Measurements from ENCODE around the gene CD247.

The CD247 gene

GRCh38 chr1:167545349-167545748 is 27.0 kb upstream of the CD247 start:
- H3K9me3 ChIP-seq (ENCODE audit: control insufficient read depth, insufficient read depth, low read depth, low read length), result no peaks in the 10 kb centered on the region
- ChIA-PET CTCF (no interaction called here), POLR2A (no interaction called here)
- H3K27ac ChIP-seq (ENCODE audit: extremely low read depth, low read depth, low read length), result no peak overlapping the region
- H3K4me3 ChIP-seq (ENCODE audit: low read depth, low read length), result no peak overlapping the region
- H3K36me3 ChIP-seq (ENCODE audit: control insufficient read depth in 2 of 2, insufficient read depth in 1 of 2, low read length in 2 of 2), result peaks cover 4 to 50% of the 10 kb centered on the region in 2 experiments; a peak in 2 of 3 replicates
- no peaks in the 10 kb centered on the region for H3K4me1 ChIP-seq (ENCODE audit: control insufficient read depth, insufficient read depth, low read length)
- TF ChIP-seq ZNF664 (tag by site-specific recombination; IDR thresholded peaks at IDR 0.05), result no peak
- TF ChIP-seq ZNF521 (tag by site-specific recombination; IDR thresholded peaks at IDR 0.05), result no peak
- TF ChIP-seq ZNF791 (tag by site-specific recombination; IDR thresholded peaks at IDR 0.05), result no peak
- TF ChIP-seq ZNF341 (tag by site-specific recombination; IDR thresholded peaks at IDR 0.05; ENCODE audit: low read depth), result no peak
- TF ChIP-seq ZNF280C (tag by site-specific recombination; IDR thresholded peaks at IDR 0.05), result no peak
- no peak for TF ChIP-seq ZNF2 (tag by site-specific recombination; IDR thresholded peaks at IDR 0.05)
- TF ChIP-seq ZNF639 (tag by site-specific recombination; IDR thresholded peaks at IDR 0.05), result no peak
- no peak for TF ChIP-seq ZNF133 (tag by site-specific recombination; IDR thresholded peaks at IDR 0.05)
- no peak for TF ChIP-seq ZSCAN5A (tag by site-specific recombination; IDR thresholded peaks at IDR 0.05)
- no peak for TF ChIP-seq CTCF (tag by site-specific recombination; IDR thresholded peaks at IDR 0.05)
- TF ChIP-seq ZNF433 (tag by site-specific recombination; IDR thresholded peaks at IDR 0.05; ENCODE audit: low read depth), result no peak
- no peak for TF ChIP-seq ZNF660 (tag by site-specific recombination; IDR thresholded peaks at IDR 0.05)
- no peak for TF ChIP-seq ZNF747 (tag by site-specific recombination; IDR thresholded peaks at IDR 0.05)
- TF ChIP-seq ZNF37A (tag by site-specific recombination; IDR thresholded peaks at IDR 0.05), result no peak
- no peak for TF ChIP-seq REPIN1 (tag by site-specific recombination; IDR thresholded peaks at IDR 0.05; ENCODE audit: low read depth)
- TF ChIP-seq ZNF18 (tag by site-specific recombination; IDR thresholded peaks at IDR 0.05), result no peak
- TF ChIP-seq ZNF19 (tag by site-specific recombination; IDR thresholded peaks at IDR 0.05; ENCODE audit: low read depth), result no peak
- TF ChIP-seq KLF17 (tag by site-specific recombination; IDR thresholded peaks at IDR 0.05), result no peak
